ENCODE data around the gene CD3D.

GRCh38 chr11:118334745-118335144, 7.8 kb downstream of the CD3D start:
- no peak for TF ChIP-seq CTCF (IDR thresholded peaks at IDR 0.05)
- TF ChIP-seq POLR2A (IDR thresholded peaks at IDR 0.05), result no peak

All from lower leg skin (tissue), 3 donors.